Measurements from ENCODE around the gene MAP3K15.

Gene MAP3K15

DNA sequence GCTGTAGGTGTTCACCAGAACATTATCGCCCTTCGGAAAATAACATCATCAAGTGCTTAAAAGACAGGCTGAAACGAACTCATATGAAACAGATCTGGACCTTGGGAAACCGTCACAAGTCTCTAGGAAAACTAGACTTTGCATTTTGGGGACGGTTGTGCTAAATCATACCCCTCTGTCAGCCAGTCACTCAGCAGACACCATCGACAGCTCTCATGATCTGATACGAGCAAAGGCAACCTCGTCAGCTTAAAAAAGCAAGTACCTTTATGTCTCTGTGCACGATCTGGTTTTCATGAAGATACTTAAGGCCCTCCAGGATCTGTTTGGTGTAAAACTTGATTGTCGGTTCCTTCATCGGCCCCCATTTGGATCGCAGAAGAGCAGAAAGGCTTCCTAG lies 123.2 kb downstream of the MAP3K15 start:
- DNase-seq: no peak

DNA sequence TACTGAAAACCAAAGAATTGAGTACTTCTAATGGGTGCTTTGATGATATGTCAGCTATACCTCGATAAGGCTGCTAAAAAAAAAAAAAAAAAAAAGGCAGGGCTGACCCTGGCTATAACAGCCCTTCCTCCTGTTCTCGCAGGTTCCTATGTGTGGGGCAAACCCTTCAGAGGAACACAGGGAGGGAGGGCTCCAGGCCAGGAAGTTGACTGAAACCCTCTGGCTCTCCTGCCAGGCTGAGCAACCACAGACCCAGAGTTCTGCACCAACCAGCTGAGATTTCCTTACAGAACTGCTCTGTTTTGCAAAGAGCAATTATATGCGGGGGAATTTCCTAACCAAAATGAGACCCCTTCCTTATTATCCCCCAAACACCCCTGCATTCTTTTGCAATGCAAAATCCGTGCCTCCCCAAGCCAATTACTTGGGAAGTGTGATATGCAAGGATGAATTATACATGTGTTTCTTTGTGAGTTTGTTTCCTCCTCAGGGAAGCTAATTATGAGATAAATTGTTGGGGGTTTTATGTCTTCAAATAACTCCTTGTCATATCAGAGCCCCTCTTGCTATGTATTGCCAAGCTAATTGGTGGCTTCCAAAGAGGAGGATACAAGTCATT lies 126.0 kb downstream of the MAP3K15 start:
- DNase-seq: no peak

DNA sequence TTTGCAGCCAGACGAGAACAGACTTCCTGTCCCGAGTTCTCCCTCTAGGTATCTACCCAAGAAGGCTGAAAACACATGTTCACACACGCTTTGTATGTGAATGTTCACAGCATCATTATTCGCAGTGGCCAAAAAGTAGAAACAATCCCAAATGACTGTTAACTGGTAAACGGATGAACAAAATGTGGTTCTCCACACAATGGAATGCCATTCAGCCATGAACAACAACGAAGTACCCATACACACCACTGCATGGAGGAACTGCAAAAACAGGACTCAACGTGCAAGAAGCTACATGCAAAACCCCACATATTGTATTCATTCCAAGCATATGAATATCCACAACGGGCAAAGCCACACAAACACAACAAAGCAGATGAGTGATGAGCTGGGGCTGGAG lies 126.6 kb downstream of the MAP3K15 start:
- DNase-seq: no peak

DNA sequence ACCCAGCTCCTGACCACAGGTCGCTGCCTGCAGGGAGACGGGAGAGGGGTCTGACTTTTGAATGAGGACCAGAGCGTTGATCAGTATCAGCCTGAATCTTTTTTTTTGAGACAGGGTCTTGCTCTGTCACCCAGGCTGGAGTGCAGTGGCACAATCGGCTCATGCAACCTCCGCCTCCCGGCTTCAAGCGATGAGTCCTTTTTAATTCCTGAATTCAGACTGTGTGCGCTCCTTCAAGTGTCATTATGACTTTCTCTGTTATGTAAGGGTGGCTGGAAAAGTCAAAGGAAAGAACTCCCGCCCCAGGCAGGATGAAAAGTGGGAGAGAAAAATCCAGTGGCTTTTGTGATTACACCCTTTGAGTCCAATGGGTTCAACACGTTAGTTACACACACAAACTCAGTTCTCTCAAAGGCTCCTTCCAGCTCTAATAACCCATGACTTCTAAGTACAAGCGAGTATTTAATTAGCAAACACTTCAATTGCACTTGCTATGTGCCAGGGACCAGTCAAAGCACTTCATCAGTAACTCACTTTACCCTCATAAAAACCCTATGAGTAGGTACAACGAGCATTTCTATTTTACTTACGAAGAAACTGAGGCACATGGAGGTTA lies 127.1 kb downstream of the MAP3K15 start:
- no peak for DNase-seq

DNA sequence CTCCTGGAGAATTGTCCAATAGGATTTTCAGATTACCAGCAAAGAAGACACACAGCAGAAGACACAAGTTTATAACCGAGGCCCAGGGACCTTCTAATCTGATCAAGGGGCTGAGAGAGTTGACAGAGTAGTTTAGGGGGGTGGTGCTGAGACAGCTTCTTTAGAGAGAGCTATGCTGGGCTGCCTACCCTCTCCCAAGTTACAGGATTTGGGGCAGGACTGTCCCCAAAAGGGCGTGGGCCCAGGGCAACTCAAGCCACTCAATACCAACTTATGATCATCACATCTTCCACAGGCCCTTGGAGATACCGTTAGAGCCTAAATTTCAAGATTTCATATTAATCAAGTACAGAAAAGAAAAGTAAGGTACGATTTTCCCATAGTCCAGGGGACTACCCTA lies 128.6 kb downstream of the MAP3K15 start:
- no peak for DNase-seq

DNA sequence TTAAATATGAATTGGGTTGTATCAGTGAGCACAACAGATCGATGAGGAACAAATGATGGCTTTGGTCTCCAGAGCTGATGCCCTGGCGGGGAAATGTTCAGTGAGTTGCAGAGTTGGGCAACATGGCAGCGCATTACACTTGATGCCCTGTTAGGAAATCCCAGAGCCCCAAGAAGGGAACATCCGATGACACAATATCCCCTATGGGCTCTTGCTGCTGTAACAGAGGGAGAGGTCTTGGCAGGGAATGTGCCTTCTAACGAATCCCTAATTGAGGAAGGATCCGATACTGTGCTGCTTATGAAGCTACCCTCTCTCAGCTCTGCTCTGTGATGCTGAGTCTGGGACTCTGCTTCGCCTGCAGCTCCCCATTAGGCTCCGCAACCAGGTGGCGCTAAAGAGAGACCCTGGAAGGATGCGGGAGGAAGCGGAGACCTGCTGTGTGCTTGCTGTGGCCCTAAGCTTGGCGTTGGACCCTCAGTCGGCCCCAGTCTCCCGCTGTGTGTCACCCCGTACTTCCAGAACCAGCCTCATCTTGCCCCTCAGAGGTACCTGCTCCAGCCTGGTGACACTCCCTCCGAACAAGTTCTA lies 132.7 kb downstream of the MAP3K15 start:
- no peak for DNase-seq

DNA sequence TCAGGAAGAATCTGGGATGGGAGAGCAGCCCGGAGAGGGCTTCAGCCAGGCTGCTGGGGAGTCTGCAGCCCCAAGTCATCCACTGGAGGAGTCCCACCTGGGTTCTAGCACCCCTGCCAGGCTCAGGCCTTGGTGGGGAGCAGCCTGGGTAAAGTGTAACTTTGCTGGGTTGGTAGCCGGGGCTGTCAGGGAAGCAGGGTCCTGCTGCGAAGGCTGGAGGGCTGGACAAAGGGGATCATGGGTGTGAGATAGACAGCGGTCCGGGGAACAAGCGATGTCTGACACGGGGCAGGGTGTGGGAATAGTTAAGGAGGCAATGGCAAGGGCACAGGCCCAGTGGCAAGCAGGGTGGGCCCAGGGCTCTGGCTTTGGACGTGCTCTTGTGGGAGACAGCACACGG lies 134.0 kb downstream of the MAP3K15 start:
- no peak for DNase-seq

DNA sequence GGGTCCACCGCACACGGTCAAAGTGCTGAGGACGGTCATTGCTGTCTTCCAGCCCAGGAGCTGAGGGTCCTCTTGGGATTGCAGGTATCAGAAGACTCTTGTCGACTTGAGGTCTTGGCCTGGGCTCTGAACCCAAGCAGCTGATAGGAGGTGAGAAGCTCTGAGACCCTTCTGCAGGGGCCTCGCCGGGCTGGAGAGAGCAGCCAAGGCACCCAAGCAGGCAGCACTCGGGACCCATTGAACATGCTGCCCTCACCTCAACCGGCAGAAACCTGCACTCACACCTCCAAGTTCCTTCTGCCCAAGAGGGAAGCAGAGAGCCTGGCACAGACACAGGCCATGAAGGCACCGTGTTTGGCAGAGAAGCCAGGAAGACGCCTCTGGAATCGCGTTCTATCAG lies 137.5 kb downstream of the MAP3K15 start:
- no peak for DNase-seq

DNA sequence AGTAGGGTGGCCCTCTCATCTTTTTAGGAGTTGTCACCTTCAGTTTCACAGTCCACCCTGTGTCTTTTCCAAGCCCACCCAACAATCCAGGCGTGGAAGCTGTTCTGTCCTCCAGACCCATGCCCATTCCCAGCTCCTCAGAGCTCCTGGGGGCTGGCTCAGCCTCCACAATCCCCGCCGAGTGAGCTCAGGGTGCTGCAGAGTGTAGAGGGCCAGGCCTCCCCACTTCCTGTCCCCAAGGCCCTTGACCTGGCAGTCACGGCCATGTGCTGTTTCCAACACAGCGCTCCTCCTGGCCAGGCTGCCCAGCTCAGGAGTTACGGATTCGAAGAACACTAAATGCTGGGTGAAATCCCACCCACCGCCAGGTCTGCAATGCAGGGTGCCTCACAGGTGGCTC lies 139.8 kb downstream of the MAP3K15 start:
- no peak for DNase-seq

DNA sequence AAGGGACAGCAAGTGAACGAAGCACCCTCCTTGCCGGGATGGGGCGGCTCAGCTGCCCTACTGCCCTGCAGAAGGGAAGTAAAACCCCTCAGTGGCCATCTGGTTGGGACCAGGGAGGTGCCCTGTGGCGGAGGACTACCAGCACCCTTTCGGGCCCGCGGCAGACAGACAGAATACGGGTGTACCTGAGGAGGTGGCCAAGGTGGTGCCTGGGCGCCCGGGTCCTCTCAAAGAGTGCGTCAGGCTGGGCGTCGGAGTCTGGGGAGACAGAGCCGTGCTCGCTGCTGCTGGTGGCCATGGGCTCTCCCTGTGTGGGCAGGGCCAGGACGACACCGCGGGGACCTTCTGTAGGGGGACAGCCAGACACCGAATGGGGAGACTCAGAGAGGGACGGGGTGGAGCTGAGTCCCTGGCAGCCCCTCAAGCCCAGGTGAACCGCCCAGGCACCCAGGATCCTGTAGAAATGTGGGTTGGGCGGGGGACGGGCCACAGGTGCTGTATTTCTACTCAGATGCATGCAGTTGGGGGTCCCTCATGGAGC lies 141.9 kb downstream of the MAP3K15 start:
- DNase-seq: no peak

DNA sequence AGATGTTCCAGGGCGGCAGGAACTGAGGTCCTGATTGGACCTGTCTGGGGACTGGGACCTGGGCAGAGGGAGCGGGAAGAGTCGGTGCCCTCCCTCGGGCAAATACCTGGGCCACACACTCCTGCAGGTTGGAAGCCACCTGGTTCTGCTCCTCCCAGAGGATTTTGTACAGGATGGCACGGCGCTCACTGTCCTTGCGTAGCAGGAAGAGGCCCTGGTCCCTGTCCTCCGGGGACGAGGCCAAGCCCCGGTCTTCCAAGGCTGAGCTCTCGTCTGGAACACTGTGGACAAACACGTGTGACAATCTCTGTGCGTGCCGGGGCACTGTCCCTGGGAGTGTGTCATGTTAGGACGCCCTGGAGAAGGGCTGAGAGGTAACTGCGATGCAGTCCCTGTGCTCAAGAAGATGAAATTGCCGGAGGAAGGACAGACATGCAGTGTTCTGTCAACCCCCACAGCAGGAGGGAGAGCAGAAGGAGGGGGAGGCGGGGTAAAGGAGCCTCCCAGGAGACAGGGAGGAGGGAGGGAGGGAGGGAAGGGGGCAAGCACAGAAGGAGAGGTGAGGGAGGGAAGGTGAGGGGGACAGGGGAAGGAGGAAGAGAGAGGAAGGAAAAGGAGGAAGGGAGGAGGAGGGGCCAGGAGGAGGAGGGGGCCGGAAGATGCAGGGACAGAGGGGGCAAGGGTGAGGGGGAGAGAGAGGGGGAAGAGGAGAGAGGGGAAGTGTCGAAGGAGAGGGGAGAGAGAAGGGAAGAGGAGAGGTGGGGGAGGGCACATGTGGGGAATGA lies 142.6 kb downstream of the MAP3K15 start:
- DNase-seq: no peak

DNA sequence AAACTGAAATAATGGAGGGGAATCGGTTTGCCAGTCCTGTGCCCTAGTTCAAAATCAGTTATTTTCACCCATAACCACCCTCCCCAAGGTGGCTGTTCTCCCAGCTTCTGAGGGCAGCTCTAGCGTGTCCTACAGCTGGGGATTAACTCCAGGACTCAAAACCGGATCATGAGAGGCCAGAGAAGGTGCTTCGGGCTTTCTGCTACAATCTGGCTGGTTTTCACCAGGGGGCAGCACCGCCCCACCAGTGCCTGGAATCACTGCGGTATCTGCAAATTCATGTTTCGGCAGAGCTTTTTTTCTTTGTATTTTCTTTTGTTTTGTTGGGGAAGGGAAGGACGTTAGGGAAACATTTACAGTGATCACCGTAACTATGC lies 143.2 kb downstream of the MAP3K15 start:
- peak; percentile 14 for DNase-seq

DNA sequence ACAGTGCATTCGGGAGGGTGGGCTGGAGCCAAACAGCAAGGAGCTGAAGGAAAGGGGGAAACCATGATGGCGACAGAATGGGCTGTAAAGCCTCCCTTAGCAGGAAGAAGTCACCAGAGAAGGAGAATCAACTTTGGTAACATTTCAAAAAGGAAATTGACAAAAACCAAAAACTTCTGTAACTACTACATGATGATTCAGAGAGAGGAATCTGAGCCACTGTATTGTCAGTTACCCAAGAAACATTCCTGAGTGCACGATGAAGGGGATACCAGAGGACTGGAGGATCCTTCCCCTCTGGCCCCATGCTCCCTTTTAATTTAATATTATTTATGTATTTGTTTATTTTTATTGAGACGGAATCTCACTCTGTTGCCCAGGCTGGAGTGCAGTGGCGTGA lies 145.2 kb downstream of the MAP3K15 start:
- DNase-seq: no peak

DNA sequence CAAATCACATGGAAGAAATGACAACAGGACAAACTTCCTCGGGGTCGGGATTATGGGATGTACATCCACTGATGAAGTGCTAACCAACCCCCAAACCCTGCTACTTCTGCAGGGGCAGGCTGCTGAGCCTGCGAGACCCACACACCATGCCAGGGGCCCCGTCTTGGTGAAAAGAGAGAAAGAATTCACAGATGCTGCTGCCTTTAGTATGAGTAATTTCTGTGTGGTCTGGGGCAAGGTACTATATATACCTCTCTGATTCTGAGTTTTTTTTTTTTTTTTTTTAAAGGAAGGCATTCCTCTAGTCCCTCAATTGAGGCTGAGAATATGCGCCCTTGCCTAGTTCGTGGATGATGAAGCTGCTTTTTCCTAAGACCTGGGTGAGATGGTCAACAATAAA lies 146.7 kb downstream of the MAP3K15 start:
- DNase-seq: no peak

DNA sequence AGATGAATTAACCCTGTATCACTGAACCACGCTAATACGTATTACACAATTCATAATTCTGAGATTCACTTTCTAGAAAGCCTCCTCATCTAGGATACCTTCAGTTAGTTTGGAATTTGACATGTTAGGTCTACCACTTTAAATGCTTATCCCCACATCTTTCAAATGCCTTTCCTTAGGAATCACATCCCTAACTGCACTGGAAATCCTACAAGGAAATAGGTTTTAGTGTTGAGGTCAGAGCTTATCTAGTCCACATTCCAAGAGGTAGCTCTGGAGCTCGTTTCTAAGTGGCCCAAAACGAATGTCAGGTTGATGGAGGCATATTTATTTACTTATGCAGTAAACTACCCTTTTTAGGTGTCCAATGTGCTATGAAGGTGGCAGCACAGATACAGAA lies 153.6 kb downstream of the MAP3K15 start:
- DNase-seq: no peak

DNA sequence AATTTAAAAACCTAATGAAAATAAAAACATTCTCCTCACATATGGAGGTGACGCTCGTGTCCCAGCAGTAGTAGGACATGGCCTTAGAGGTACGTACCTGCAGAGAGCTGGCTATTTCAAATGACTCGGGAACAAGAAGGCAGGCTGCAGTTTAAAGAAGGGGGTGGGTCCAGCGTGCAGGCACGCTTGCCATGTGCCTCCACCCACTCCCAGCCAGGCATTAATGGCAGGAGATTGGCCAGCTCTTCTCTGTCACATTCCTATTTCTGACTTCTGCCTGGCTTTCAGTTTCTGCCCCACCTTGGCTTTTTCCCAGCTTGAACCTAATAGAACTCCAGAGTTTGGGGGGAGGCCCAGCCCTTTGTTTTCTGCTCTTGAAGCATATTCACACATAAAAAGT lies 154.4 kb downstream of the MAP3K15 start:
- no peak for DNase-seq

DNA sequence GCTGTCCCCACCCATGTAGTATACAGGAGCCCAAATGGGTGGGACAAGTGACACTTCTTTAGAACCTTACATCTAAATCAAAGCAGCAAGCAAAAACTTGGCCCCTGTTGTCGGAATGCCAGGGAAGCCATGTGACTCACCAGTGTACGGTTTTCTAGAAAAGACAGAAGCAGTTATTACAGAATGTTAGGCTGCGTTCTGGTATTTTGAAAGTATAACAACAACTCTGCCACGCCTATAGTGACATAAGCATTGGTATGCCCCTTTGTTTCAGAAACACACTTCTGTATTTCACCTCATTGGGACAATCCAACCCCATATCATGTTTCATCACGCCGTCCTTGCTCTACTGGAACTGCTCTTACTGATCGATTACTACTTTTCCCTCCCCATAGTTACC lies 156.8 kb downstream of the MAP3K15 start:
- DNase-seq: no peak

DNA sequence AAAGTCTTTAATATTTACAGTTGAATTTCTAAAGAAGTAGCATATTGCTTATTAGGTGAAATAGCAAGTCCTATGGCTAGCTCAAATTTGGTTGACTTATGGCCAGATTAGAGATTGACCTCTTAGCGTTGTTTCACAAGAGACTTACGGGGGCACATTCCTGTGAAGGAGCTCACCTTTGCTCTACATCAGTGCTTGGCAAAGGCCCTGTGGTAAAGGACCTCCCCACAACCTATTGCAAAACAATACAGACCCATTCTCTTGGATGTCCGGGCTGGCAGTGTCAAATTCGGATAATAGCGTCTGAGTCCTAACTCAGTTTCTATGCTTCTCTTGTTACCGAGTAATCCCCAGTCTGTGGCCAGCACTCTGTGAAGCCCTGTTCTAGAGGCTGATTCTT lies 160.7 kb downstream of the MAP3K15 start:
- no peak for DNase-seq

DNA sequence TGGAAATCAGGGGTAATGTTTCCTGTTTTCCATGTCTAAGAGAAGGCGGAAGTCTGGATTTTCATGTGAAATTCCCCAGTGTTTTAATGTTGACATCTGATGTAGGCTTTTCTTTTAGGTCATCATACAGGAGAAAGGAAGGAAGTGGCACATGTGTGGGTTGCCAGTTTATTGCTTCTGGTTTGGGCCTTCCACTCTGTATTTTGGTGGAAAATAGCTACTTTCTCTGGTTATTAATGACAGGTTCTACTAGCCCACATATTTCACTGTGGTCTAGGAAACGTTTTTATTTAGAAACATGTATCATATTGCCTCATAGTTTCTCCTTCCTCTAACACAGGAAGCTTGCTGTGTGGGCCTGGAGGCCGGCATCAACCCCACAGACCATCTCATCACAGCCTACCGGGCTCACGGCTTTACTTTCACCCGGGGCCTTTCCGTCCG lies 164.3 kb downstream of the MAP3K15 start:
- DNase-seq: no peak

DNA sequence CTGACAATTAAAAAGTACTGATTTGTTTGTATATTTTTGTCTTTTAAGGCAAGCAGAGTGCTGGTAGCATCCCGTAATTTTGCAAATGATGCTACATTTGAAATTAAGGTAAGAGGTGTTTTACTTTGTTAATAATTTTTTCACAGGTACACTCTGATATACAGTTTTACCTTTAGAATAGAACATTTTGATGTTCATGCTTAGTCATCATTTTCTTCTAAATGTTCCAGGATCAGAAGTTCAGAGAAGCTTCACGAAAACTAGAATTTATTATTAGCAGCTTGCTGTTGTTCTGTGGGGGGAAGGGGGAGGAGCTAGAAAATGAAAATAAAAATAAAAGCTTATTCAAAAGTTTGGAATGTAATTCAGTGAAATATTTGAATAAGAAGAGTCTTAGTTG lies 166.0 kb downstream of the MAP3K15 start:
- DNase-seq: no peak

DNA sequence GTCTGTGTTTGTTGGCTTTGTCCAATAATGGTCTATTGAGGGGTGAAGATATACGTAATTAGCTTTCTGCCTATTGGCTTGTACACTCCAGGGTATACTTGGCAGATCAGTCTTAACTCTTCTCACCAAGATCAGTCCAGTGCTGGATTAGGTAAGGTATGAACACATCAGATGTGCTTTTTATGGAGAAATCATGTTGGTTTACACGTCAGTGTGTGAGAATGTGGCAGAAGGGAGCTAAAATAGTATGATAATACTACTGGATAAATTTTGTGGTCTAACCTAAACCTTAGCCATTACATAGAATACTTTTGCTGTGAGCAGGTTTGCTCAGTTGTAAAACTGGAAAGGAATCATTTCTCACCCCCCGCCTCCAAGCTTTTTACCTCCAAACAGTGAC lies 167.4 kb downstream of the MAP3K15 start:
- DNase-seq: no peak

DNA sequence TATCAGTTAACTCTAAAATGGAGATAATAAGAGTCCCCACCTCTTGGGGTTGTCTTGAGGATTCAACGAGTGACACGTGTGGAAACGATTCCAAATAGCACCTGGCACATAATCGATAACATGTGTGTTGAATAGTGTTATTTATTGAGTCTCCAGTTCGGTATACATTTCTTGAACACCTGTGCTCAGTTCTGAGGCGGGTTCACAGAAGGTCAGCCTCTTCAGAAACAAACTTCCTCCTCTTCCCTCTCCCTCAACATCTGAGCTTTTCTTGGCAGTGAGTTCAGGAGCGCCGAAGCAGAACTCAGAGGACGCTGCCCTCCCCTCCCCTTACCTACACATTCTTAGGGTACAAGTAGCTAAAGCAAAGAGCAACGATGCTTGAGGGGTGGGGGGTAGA lies 170.6 kb downstream of the MAP3K15 start:
- DNase-seq: no peak

DNA sequence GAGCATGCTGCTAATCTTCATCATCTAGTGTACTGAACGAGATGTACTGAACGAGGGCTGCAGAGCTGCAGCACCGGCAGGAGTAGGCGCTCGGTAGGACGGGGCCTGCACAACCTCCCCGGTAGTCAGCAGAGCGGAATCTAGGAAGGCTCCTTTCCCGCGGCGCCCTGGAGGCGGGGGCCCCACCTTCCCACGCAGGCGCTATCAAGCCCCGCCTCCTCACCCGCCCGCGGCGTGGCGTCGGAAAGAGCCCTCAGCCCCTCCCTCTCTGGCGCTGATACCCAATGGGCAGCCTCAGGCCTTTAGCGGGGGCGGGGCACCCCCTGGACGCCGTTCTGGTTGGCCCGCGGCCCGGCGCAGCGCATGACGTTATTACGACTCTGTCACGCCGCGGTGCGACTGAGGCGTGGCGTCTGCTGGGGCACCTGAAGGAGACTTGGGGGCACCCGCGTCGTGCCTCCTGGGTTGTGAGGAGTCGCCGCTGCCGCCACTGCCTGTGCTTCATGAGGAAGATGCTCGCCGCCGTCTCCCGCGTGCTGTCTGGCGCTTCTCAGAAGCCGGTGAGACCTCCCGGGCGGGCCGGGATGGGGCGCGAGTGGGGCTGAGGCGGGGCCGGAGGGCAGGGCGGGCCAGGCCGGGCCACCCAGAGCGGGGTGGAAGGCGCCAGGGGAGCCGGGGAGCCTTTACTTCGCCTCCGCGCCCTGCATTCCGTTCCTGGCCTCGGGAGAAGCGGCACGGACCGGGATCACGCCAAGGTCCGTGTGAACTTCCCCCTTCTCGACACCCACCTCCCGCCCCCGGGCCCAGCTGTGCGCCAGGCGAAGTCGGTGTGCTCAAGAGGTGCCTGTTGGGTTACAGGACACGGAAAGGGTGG lies 171.5 kb downstream of the MAP3K15 start, which contains the start of gene PDHA1:
TSS of gene PDHA1 (plus strand) at position 393 of the 874 bp plus-strand sequence. CDS start at position 504, 111 bp downstream.
- peak; percentile 87 for DNase-seq

All from NCI-H774 (cell line).